Caco-2 (cell line): Measurements from ENCODE around the gene RNU1-4. TPM values are rescaled to one million over a fixed set of nuclear protein-coding genes. Genes with fewer than 3 reads are reported as not detected.
"Not testable (repeated sequence)": the region's sequence is repeated elsewhere in the genome, so short reads cannot be mapped to it uniquely, and the experiment has no call there.

ENCODE experiments used
- BruUV-seq: library from RNA; stranded (reverse); fragments of 400-500 nt; replicated peaks from 2 replicates; lab custom pipeline; 2021; lab: Mats Ljungman, UMichigan
- CTCF ChIA-PET: fragments of 300-600 bp; sonication (Branson Sonifier 250); formaldehyde crosslinking; loops from one replicate; lab custom pipeline; 2022; ENCODE audit warnings: antibody characterized with exemption; lab: Charles Lee
- POLR2A ChIA-PET: fragments of 300-600 bp; sonication (Branson Sonifier 250); formaldehyde crosslinking; loops from one replicate; lab custom pipeline; 2022; ENCODE audit warnings: antibody characterized with exemption; lab: Charles Lee
- DNase-seq, 2 experiments: peaks; one replicate each; pipeline versions ENCODE4 v3.0.0 to v3.0.0-alpha.2; 2020 to 2022
- H3K27me3 ChIP-seq: replicated peaks from 2 replicates; pipeline ENCODE4 v1.6.0; 2011; ENCODE audit warnings: low read length; ENCODE audit not compliant: control insufficient read depth, insufficient read depth
- H3K36me3 ChIP-seq: 2 replicates; pipeline ENCODE4 v1.5.1; 2011; ENCODE audit warnings: low read length; ENCODE audit not compliant: control insufficient read depth, insufficient read depth
- H3K4me1 ChIP-seq: fragments of 250-450 bp; sonication (Bioruptor Pico); 2 replicates; pipeline ENCODE4 v1.5.1; 2020; ENCODE audit warnings: mild to moderate bottlenecking
- H3K4me3 ChIP-seq: 2 replicates; pipeline ENCODE4 v1.5.1; 2011; ENCODE audit warnings: low read depth, mild to moderate bottlenecking, control low read depth, low read length
- H3K9me3 ChIP-seq: fragments of 250-450 bp; sonication (Bioruptor Pico); 2 replicates; pipeline ENCODE4 v1.5.1; 2020; ENCODE audit warnings: mild to moderate bottlenecking, moderate library complexity
- H3K27ac Mint-ChIP-seq: one replicate; pipeline ENCODE4 v1.8.0; 2022; ENCODE audit warnings: mixed read lengths; ENCODE audit not compliant: unreplicated experiment
- H3K27me3 Mint-ChIP-seq: one replicate; pipeline ENCODE4 v1.8.0; 2022; ENCODE audit warnings: mixed read lengths; ENCODE audit not compliant: insufficient read depth, unreplicated experiment
- H3K36me3 Mint-ChIP-seq: one replicate; pipeline ENCODE4 v1.8.0; 2022; ENCODE audit warnings: mild to moderate bottlenecking, mixed read lengths; ENCODE audit not compliant: insufficient read depth, unreplicated experiment
- H3K4me1 Mint-ChIP-seq: one replicate; pipeline ENCODE4 v1.8.0; 2022; ENCODE audit warnings: low read depth, mixed read lengths; ENCODE audit not compliant: unreplicated experiment
- H3K4me3 Mint-ChIP-seq: one replicate; pipeline ENCODE4 v1.8.0; 2022; ENCODE audit warnings: mild to moderate bottlenecking, moderate library complexity, mixed read lengths; ENCODE audit not compliant: unreplicated experiment
- H3K9me3 Mint-ChIP-seq: one replicate; pipeline ENCODE4 v1.8.0; 2022; ENCODE audit warnings: mixed read lengths; ENCODE audit not compliant: unreplicated experiment
- intact Hi-C: fragments of 100-400 bp; cut with micrococcal nuclease; formaldehyde crosslinking; loops from one replicate; pipeline ENCODE4 v1.10.0; 2022; ENCODE audit not compliant: unreplicated experiment
- total RNA-seq: library from RNA; stranded (reverse); gene quantifications from 2 replicates; pipeline ENCODE4 v1.2.3, GENCODE V29; 2022

RNU1-4 gene
- total RNA-seq, 1 experiment from 2014 or later: 1,622 TPM

DNA sequence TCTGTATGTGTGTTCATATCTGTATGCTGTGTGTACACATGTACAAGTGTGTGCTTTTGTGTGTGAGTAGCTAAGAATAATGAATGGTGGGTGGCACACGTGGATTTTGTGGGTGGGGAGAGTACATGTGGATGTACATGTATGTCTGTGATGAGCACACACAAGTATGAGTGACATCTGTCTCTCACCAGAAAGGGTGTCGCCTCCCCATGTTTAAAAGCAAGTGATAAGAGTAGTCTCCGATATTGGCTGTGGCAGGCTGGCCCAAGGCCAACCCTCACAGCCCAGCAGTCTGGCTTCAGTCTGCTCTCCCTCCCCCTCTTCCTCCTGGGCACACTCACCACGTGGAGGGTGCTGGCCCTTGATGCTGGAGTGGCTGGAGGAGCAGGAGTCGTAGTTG lies 36.7 kb upstream of the RNU1-4 start:
- H3K27me3 ChIP-seq, H3K36me3 ChIP-seq, CTCF ChIA-PET, H3K4me1 ChIP-seq, H3K36me3 Mint-ChIP-seq, POLR2A ChIA-PET, BruUV-seq, H3K9me3 ChIP-seq, H3K4me1 Mint-ChIP-seq, DNase-seq, H3K9me3 Mint-ChIP-seq, H3K4me3 Mint-ChIP-seq, H3K4me3 ChIP-seq, intact Hi-C loops, H3K27ac Mint-ChIP-seq, H3K27me3 Mint-ChIP-seq: not testable (repeated sequence)

DNA sequence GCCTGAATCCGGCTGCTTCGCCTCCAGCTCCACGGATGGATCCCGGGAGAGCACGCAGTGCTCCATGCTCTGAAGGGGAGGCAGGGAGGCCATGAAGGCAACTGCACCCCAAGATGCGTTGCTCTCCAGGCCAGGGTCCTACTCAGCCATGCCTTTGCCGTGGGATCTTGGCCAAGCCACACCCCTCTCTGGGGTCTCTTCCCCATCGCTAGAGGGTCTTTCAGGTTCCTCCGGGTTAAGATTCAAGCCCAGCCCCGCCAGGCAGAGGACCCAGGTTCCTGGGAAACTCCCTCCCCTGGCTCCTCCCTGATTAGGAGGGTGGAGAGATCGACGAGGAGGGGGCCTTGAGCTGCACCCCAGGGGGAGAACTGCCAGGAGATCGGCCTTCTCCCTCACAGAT lies 36.2 kb upstream of the RNU1-4 start:
- H3K36me3 ChIP-seq, H3K9me3 Mint-ChIP-seq, H3K27me3 Mint-ChIP-seq, H3K27ac Mint-ChIP-seq, H3K4me3 ChIP-seq, H3K9me3 ChIP-seq, H3K4me1 Mint-ChIP-seq, intact Hi-C loops, H3K4me3 Mint-ChIP-seq, H3K36me3 Mint-ChIP-seq, POLR2A ChIA-PET, CTCF ChIA-PET, H3K4me1 ChIP-seq, BruUV-seq, DNase-seq, H3K27me3 ChIP-seq: not testable (repeated sequence)

- H3K9me3 Mint-ChIP-seq, H3K36me3 Mint-ChIP-seq, intact Hi-C loops, H3K4me3 ChIP-seq, H3K27ac Mint-ChIP-seq, H3K9me3 ChIP-seq, POLR2A ChIA-PET, H3K4me1 Mint-ChIP-seq, H3K36me3 ChIP-seq, DNase-seq, H3K4me3 Mint-ChIP-seq, H3K4me1 ChIP-seq, BruUV-seq, H3K27me3 Mint-ChIP-seq, H3K27me3 ChIP-seq: not testable (repeated sequence)
- CTCF ChIA-PET: interaction anchor here (0.8 to 1.1 kb wide), 2 partner anchors 13 to 80 kb away, joined by 3 to 4 read pairs; no protein-coding TSS in a partner anchor
Measured at GRCh38 chr1:16704502-16705100, 35.7 kb upstream of the RNU1-4 start.

DNA sequence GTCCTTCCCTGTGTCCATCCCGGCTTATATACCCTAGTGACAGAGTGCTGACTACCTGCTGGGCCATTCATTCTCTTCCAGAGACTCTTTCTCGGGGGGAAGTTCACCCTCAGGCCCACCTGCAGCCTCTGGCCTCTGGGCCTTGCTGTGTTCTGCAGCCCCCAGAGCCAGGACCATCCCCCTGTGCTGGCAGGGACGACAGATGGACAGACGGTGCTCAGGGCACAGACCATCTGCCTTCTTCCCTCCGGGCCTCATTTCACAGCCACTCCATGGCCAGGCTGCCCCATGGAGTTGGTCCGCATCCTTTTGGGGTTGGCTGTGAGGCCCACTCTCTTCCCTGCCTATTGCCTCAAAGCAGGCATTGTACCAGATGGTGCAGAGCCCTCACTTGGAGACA lies 34.0 kb upstream of the RNU1-4 start:
- H3K4me3 Mint-ChIP-seq, H3K9me3 ChIP-seq, H3K36me3 Mint-ChIP-seq, DNase-seq, H3K27me3 Mint-ChIP-seq, H3K4me1 Mint-ChIP-seq, H3K27ac Mint-ChIP-seq, intact Hi-C loops, CTCF ChIA-PET, H3K27me3 ChIP-seq, H3K9me3 Mint-ChIP-seq, H3K4me1 ChIP-seq, BruUV-seq, H3K4me3 ChIP-seq, H3K36me3 ChIP-seq, POLR2A ChIA-PET: not testable (repeated sequence)
